MM.1S (cell line): ENCODE data around the gene ASPHD1.

Experiments
- DNase-seq: peaks from one replicate; pipeline ENCODE4 v3.0.0-alpha.2; 2015
- H2AFZ ChIP-seq: fragments of 300-600 bp; sonication (generic); 2 replicates; pipeline ENCODE4 v1.6.0; 2016; ENCODE audit warnings: antibody characterized with exemption, low read length
- H3F3A ChIP-seq: fragments of 300-600 bp; sonication (generic); 2 replicates; pipeline ENCODE4 v1.6.1; 2016; ENCODE audit warnings: mild to moderate bottlenecking, antibody characterized with exemption, low read length, moderate library complexity, mixed read lengths; ENCODE audit not compliant: insufficient read depth
- H3K27ac ChIP-seq: fragments of 300-600 bp; sonication (generic); 2 replicates; pipeline ENCODE4 v1.5.1; 2016; ENCODE audit warnings: mild to moderate bottlenecking, low read length
- H3K27me3 ChIP-seq: fragments of 300-600 bp; sonication (generic); replicated peaks from 2 replicates; pipeline ENCODE4 v1.6.0; 2016; ENCODE audit warnings: low read length; ENCODE audit not compliant: insufficient read depth
- H3K36me3 ChIP-seq: fragments of 300-600 bp; sonication (generic); replicated peaks from 2 replicates; pipeline ENCODE4 v1.6.1; 2016; ENCODE audit warnings: mild to moderate bottlenecking, low read length, mixed read lengths; ENCODE audit not compliant: insufficient read depth
- H3K4me1 ChIP-seq: fragments of 300-600 bp; sonication (generic); 2 replicates; pipeline ENCODE4 v1.6.1; 2016; ENCODE audit warnings: low read length, mixed read lengths
- H3K4me2 ChIP-seq: fragments of 300-600 bp; sonication (generic); 2 replicates; pipeline ENCODE4 v1.6.0; 2016; ENCODE audit warnings: low read depth, low read length
- H3K4me3 ChIP-seq: fragments of 300-600 bp; sonication (generic); 2 replicates; pipeline ENCODE4 v1.5.1; 2016; ENCODE audit warnings: low read length, mixed read lengths
- H3K79me2 ChIP-seq: fragments of 300-600 bp; sonication (generic); 2 replicates; pipeline ENCODE4 v1.6.1; 2016; ENCODE audit warnings: mixed run types, low read length, mixed read lengths
- H3K9ac ChIP-seq: fragments of 300-600 bp; sonication (generic); 2 replicates; pipeline ENCODE4 v1.6.1; 2016; ENCODE audit warnings: low read length, mixed read lengths
- H3K9me2 ChIP-seq: fragments of 300-600 bp; sonication (generic); replicated peaks from 2 replicates; pipeline ENCODE4 v1.6.1; 2016; ENCODE audit warnings: mild to moderate bottlenecking, low read length, mixed read lengths; ENCODE audit not compliant: insufficient read depth
- H3K9me3 ChIP-seq: fragments of 300-600 bp; sonication (generic); replicated peaks from 2 replicates; pipeline ENCODE4 v1.6.1; 2016; ENCODE audit warnings: mild to moderate bottlenecking, low read length, mixed read lengths; ENCODE audit not compliant: insufficient read depth
- H4K20me1 ChIP-seq: fragments of 300-600 bp; sonication (generic); 2 replicates; pipeline ENCODE4 v1.6.1; 2016; ENCODE audit warnings: mild to moderate bottlenecking, low read length, moderate library complexity, mixed read lengths; ENCODE audit not compliant: insufficient read depth
- CTCF ChIP-seq: fragments of 300-600 bp; sonication (generic); IDR thresholded peaks from 2 replicates; pipeline ENCODE4 v1.5.1; 2016; ENCODE audit warnings: antibody characterized with exemption, low read length, mixed read lengths
- EZH2 ChIP-seq: fragments of 300-600 bp; sonication (generic); optimal IDR thresholded peaks from 2 replicates; pipeline ENCODE3; 2017; ENCODE audit warnings: low read depth, mild to moderate bottlenecking, antibody characterized with exemption, low read length, mixed read lengths
- EZH2phosphoT487 ChIP-seq: fragments of 300-600 bp; sonication (generic); IDR thresholded peaks from 2 replicates; pipeline ENCODE4 v1.6.1; 2018; ENCODE audit warnings: antibody characterized with exemption, low read length

ASPHD1 gene

GRCh38 chr16:29943846-29944799 lies 43.8 kb downstream of the ASPHD1 start:
- Histone ChIP-seq H2AFZ (no peak overlapping the region), H3K36me3 (no peaks in the 10 kb centered on the region), H3K9me3 (no peaks in the 10 kb centered on the region), H3K79me2 (no peaks in the 10 kb centered on the region), H3K27me3 (peaks cover 6% of the 10 kb centered on the region), H3K9me2 (no peaks in the 10 kb centered on the region), H3K4me1 (no peaks in the 10 kb centered on the region), H3K4me3 (no peak overlapping the region), H3F3A (no peaks in the 10 kb centered on the region), H3K4me2 (no peak overlapping the region), H3K9ac (no peak overlapping the region), H4K20me1 (no peaks in the 10 kb centered on the region), H3K27ac (no peak overlapping the region)
- TF ChIP-seq EZH2 (no peak), CTCF (no peak), EZH2phosphoT487 (no peak)
- DNase-seq, result no peak

- TF ChIP-seq EZH2phosphoT487 (no peak), EZH2 (no peak), CTCF (no peak)
- H3K4me2 ChIP-seq, result no peak overlapping the region
- H3K9me3 ChIP-seq, result no peaks in the 10 kb centered on the region
- no peak overlapping the region for H3K9ac ChIP-seq
- H3K27ac ChIP-seq, result no peak overlapping the region
- no peak for DNase-seq
- H3K36me3 ChIP-seq, result no peaks in the 10 kb centered on the region
- H3K27me3 ChIP-seq, result no peaks in the 10 kb centered on the region; the same call in 1 of the 2 replicates
- no peak overlapping the region for H3K4me3 ChIP-seq
- no peak overlapping the region for H2AFZ ChIP-seq
- no peaks in the 10 kb centered on the region for H3F3A ChIP-seq
- H4K20me1 ChIP-seq, result no peaks in the 10 kb centered on the region
- H3K4me1 ChIP-seq, result no peaks in the 10 kb centered on the region
- H3K9me2 ChIP-seq, result no peaks in the 10 kb centered on the region
- no peaks in the 10 kb centered on the region for H3K79me2 ChIP-seq
Observed at GRCh38 chr16:29947897-29948296, 47.6 kb downstream of the ASPHD1 start.

- H3K27me3 ChIP-seq, result no peaks in the 10 kb centered on the region; the same call in 1 of the 2 replicates
- H4K20me1 ChIP-seq, result no peaks in the 10 kb centered on the region
- no peaks in the 10 kb centered on the region for H3K79me2 ChIP-seq
- 0 out of 2 replicates have a peak, but pooled peaks cover 3% of the 10 kb centered on the region for H3F3A ChIP-seq
- TF ChIP-seq CTCF, result no peak
- TF ChIP-seq EZH2, result no peak
- TF ChIP-seq EZH2phosphoT487, result no peak
- H3K27ac ChIP-seq, result no peak overlapping the region
- no peaks in the 10 kb centered on the region for H3K9me3 ChIP-seq
- no peak overlapping the region for H2AFZ ChIP-seq
- H3K9me2 ChIP-seq, result no peaks in the 10 kb centered on the region
- H3K9ac ChIP-seq, result no peak overlapping the region
- no peaks in the 10 kb centered on the region for H3K36me3 ChIP-seq
- DNase-seq, result no peak
- H3K4me1 ChIP-seq, result peaks cover 4% of the 10 kb centered on the region
- H3K4me2 ChIP-seq, result no peak overlapping the region
- no peak overlapping the region for H3K4me3 ChIP-seq
Observed at GRCh38 chr16:29950806-29951461, 50.6 kb downstream of the ASPHD1 start.
